ENCODE results near the gene MICAL2. TPM values are rescaled to one million over a fixed set of nuclear protein-coding genes. Genes with fewer than 3 reads are reported as not detected.
"Not testable (repeated sequence)": the region's sequence is repeated elsewhere in the genome, so short reads cannot be mapped to it uniquely, and the experiment has no call there.

MICAL2 gene
- polyA plus RNA-seq, 3 donors: 7.9 to 13.2 (median 9.8) TPM

DNA sequence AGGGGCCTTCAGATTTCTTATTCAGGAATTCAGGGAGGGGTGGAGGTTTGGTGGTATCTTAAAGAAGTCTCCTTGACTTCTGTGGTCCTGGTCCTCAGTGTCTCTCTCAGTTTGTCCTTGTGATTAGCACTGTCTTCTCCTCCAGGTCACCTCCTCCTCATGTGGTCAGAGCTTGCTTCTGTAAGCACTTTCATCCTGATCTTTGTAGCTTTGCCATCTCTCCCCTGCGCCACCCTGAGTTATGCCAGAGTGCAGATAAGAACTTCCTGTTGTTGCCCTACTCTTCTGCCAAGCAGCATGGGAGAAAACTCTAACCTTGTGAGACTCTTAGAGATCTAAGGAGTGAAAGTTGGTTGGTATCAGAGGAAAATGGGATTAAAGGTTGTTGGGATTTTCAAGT is 30.9 kb downstream of the MICAL2 start:
- no peak overlapping the region for H3K27ac ChIP-seq (ENCODE audit: low read depth, low read length)
- WGBS, 3 donors: 40 to 80% (median 73%) methylated on average over 1 of the region's 1 CpG

DNA sequence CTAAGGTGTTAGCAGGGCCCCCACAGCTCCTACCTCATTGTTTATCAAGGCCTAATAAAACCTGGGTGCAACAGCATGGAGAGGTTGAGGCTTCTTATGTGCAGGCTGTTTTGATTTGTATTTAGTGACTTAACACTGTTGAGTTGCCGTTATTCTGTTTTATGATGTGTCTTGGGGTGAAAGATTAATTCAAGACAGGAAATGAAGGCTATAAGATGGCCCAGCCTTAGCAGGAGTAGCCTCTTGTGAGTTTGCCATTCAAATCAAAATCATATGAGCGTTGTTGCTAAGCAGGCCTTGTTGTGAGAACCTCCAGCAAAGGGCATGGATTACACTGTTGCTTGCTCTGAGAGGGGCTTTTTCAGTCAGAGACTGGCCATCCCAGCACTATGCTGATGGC is 31.8 kb downstream of the MICAL2 start:
- no peak overlapping the region for H3K27ac ChIP-seq (ENCODE audit: low read depth, low read length)
- WGBS, 3 donors: 87 to 93% (median 92%) methylated on average over 2 of the region's 2 CpGs

DNA sequence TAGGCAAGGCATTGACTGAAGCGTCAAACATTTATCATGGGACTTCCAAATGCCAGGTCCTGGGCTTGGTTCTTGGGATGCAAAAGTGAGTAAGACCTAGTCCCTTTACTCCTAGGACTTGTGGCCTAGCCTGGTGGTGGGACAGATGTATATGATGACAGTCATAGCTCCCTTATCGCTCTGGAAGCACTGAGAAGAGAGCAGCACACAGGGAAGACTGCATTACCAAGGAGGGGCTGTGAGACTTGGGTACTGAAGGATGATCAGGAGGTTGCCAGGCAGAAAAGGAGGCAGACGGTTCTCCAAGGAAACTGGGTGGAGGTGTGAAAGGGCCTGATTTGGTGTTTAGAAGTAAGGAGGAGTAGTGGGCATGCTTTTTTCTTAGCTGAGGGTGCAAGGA is 32.5 kb downstream of the MICAL2 start:
- 81 to 99% (median 97%) methylated on average over 3 of the region's 3 CpGs for WGBS, 3 donors
- H3K27ac ChIP-seq (ENCODE audit: low read depth, low read length): no peak overlapping the region

DNA sequence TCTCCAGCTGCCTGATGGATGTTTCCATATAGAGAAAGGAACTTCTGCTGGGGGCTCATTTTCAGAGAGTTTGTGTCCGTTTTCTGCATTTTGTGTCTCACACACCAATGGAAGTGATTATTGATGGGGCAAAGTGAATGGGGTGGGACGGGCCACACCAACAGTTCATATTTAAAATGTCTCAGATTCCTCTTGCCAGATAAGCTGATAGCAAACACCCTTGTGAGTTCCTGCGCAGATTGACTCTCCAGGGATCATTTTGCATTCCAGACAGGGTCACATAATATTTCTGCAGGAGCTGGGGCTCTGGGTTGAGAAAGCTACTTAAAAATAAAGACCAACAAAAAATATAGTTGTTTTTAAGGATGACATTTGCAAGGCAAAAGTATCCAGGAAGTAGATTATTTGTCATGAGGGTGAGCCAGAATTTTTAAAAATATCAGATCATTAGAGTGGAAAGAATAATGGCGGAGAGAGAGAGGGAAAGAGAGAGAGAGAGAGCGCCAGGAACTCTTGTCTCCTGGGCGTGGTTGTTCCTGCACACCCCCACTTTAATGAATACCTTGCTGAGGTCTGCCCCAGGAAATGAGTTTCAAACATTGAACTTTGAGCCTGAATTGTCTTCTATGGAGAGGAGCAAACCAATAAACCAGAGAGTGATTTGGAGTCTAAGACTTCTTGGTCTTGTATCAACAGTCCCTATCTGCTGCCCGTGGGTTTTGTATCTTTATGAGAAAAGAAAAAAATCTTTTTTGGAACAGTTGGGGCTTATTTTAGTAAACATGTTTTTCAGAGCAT is 33.3 kb downstream of the MICAL2 start:
- no peak overlapping the region for H3K27ac ChIP-seq (ENCODE audit: low read depth, low read length)
- WGBS, 3 donors: 67 to 71% (median 70%) methylated on average over 7 of the region's 7 CpGs

DNA sequence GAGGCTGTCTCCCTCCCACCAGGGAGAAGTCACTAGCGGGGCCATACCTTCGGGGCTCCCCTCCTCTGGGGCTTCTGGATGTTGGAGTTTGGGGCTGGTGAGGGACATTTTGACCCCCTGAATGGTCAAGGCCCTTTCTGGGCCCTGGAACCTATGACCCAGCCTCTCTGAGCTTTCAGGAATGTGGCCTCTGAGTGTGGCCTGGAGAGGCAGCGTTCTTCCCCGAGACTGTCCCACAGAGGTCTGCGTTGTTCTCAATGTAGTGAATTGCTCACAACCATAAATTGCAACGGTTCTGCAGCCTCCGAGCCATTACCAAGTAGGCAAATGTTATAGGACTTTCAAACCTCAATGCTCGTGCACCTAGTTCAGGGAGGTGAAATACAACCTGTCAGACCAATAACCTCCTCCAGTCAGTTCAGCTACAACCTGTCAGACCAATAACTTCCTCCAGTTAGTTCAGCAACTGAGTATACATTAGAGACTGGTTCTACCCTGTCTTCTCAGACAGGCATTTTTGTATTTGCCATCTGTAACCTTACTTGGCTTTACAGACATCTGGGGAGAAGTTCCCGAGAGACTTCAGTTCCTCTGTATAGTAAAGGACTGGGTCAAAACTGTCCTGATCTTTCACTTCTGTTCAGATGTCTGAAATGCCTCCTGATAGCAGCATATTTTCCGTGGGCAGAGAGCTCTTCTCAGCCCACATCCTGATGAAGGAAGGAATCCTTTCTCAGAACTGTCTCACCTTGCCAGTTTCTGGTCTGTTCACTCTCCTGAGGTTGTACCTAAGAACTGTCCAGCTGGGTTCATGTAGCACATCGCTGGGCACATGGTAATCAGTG is 34.2 kb downstream of the MICAL2 start:
- no peak overlapping the region for H3K27ac ChIP-seq (ENCODE audit: low read depth, low read length)
- 73 to 83% (median 78%) methylated on average over 11 of the region's 11 CpGs for WGBS, 3 donors

DNA sequence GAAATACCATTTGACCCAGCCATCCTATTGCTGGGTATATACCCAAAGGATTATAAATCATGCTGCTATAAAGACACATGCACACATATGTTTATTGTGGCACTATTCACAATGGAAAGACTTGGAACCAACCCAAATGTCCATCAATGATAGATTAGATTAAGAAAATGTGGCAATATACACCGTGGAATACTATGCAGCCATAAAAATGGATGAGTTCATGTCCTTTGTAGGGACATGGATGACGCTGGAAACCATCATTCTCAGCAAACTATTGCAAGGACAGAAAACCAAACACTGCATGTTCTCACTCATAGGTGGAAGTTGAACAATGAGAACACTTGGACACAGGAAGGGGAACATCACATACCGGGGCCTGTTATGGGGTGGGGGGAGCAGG is 36.3 kb downstream of the MICAL2 start:
- not testable (repeated sequence) for H3K27ac ChIP-seq (ENCODE audit: low read depth, low read length)
- 84 to 96% (median 94%) methylated on average over 2 to 3 of the region's 3 CpGs for WGBS, 3 donors

DNA sequence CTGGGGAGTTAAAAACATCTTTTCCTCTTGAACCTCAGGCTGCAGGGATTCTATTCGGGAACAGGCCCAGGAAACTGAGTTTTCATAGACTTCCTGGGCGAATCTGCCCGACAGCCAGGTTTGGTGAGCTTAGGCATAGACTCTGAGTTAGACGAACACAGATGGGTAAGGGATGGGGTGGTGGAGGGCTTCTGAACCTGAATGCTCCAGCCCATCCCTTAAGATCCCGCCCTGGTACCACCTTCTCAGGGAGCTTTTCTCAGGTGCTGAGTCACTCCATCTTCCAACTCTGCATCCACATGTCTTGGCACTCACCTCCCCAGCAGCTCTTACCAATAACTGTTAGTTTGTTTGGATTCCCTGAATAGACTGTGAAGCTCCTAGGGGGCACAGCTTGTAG is 37.4 kb downstream of the MICAL2 start:
- WGBS, 3 donors: 78 to 94% (median 89%) methylated on average over 5 of the region's 5 CpGs

DNA sequence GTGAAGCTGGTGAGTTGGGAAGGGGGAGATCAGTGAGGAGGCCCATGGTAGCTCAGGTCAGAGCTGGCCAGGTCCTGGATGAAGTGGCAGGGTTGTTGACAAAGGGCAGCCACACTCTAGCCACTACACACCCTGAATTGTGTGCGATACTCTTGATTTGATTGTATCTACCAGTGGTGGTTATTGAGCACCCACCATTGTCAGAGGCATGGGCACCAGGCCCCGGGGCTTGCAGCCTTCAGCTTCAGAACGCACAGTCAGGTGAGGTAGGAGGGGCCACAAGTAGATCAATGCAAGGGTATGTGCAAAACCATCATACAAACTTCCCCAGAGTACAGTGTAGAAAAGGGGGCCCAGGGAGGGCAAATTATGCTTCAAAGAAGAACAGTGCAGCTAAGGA is 38.1 kb downstream of the MICAL2 start:
- H3K27ac ChIP-seq (ENCODE audit: low read depth, low read length): no peak overlapping the region
- WGBS, 3 donors: 96 to 99% (median 96%) methylated on average over 3 of the region's 3 CpGs

More for the DNA sequence above, 37.4 kb downstream of the MICAL2 start:
- H3K27ac ChIP-seq (ENCODE audit: low read depth, low read length): no peak overlapping the region

DNA sequence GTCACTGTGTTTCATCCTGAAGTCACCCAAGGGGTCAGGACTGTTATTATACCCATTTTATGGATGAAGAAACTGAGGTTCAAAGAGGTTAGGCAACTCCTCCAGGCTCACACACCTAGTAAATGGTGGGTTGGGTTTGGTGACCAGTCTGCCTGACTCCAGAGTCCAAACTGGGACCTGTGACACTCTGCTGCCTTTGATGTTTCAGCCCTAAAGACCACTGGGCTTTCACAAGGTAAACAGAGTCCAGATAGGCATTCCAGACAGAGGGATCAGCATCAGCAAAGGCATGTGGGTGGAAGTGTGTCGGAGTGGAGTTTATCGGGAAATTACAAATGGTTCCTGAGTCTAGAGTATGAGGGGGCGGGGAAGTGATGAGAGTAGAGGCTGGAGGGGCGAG is 38.5 kb downstream of the MICAL2 start:
- WGBS, 3 donors: 91 to 96% (median 93%) methylated on average over 4 of the region's 4 CpGs
- no peak overlapping the region for H3K27ac ChIP-seq (ENCODE audit: low read depth, low read length)

DNA sequence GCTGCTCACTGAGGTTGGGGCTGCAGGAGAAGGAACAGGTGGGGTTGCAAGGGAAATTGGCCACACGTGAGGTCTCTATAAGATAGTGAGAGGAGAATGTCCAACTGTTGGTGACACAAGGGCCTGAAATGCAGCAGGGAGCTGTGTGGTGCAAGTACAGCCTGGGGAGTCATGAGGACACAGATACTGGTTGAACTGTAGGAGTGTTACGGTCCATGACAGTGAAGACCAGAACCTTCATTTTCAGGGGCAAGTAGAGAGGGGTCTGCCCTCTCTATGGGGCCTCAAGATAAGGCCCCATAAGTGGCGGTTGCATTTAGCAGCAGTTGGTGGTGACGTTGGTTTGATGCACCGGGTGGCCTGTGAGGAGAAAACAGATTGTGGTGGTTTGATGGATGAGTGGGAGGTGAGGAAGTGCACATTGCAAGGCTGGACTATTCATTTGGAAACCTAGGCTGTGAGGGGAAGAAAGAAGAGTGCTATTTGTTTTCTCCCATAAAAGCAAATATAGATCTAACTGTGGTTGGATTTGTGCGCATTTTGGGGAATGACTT is 39.4 kb downstream of the MICAL2 start:
- no peak overlapping the region for H3K27ac ChIP-seq (ENCODE audit: low read depth, low read length)
- WGBS, 3 donors: 74 to 89% (median 79%) methylated on average over 6 of the region's 6 CpGs

DNA sequence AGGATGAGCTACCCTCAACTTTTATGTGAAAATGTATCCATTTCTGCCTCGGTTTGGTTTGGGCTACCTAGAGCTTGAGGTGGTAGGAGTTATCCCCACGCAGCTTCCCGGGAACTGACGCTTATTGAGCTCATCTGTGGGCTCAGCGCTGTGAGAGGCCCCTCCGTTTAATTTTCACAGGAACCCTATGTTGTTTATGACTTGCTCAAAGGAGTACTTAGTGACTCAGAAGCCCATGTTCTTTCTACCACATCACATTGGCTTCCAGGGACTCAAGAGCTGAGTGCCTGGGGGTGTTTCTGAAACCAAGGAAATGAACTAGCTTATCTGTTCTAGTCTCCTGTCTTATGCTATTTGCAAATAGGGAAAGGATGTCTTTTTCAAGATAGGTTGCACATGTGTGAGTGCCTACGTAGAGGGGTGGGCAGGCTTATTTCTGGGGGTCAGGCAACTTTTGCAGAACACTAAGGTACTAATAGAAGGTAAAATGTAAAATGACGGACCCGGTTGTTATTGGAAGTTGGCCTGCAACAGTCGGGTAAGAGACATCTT is 40.5 kb downstream of the MICAL2 start:
- 82 to 87% (median 85%) methylated on average over 10 of the region's 10 CpGs for WGBS, 3 donors

DNA sequence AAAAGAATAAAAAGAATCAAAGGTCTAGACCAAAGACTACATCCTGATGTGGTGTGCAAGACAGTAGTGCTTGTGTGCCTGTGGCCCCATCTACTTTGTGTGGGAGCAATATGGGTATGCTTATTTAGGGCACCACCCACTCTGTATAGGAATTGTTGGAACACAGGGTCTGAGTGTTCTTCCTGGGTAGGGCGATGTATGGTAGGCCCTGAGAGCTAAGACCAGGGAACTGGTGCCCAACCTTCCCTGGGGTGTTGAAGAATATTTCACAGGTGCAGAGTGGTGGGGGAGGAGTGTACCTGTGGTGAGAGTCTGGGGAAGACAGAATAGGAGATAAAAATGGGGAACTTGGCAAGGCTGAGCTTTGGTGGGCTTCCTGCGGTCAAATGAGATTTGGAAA is 41.9 kb downstream of the MICAL2 start:
- no peak overlapping the region for H3K27ac ChIP-seq (ENCODE audit: low read depth, low read length)
- WGBS, 3 donors: 71 to 89% (median 81%) methylated on average over 2 of the region's 2 CpGs

More for the DNA sequence above, 40.5 kb downstream of the MICAL2 start:
- H3K27ac ChIP-seq (ENCODE audit: low read depth, low read length): no peak overlapping the region

DNA sequence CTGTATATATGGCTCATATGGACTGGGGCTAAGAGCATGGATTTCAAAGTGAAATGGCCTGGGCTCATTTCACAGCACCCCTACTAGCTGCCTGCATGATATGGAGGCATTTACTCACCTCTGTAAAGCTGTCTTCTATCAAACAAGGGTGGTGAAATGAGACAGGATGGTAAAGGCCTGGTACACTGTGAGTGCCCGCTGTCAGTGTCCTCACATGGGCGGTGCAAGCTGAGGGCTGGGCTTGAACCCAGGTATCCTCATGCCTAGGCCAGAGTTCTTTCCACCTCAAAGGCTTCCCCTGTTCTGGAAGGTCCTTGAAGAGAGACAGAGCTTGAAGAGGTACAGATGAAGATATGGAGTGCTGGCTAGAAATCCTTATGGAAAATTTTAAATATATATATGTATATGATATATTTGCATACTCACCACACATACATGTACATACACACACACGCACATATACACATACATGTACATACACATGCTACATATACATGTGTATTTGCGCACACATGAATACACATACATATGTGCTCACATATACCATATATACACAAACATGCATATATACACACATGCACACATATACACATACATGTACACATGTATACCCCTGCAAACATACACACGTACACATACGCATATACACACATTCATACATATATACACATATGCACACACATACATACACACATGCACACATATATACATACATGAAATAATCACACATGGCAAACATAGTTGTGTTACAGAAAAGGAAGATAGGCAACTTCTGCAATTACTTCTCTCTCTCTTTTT is 44.7 kb downstream of the MICAL2 start:
- 94 to 97% (median 94%) methylated on average over 6 of the region's 6 CpGs for WGBS, 3 donors
- H3K27ac ChIP-seq (ENCODE audit: low read depth, low read length): no peak overlapping the region

DNA sequence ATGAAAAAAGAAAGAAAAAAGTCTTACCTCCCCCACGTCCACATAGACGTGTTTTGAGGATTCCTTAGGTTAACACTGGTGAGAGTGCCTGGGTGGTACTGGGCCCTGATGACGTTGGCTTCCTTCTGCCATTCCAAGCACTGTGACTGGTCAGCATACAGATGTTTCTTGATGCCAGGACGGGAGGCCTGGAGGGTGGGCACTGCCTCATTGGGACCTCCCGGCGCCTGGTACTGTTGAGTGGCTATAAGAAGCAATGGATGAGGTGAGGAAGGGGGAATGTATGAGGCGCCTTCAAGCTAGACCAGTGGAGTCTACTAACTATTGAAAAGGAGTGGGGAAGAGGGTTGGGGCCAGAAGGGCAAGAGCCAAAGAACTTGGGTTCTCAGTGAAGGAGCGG is 45.3 kb downstream of the MICAL2 start:
- 96 to 98% (median 97%) methylated on average over 8 of the region's 8 CpGs for WGBS, 3 donors
- no peak overlapping the region for H3K27ac ChIP-seq (ENCODE audit: low read depth, low read length)

DNA sequence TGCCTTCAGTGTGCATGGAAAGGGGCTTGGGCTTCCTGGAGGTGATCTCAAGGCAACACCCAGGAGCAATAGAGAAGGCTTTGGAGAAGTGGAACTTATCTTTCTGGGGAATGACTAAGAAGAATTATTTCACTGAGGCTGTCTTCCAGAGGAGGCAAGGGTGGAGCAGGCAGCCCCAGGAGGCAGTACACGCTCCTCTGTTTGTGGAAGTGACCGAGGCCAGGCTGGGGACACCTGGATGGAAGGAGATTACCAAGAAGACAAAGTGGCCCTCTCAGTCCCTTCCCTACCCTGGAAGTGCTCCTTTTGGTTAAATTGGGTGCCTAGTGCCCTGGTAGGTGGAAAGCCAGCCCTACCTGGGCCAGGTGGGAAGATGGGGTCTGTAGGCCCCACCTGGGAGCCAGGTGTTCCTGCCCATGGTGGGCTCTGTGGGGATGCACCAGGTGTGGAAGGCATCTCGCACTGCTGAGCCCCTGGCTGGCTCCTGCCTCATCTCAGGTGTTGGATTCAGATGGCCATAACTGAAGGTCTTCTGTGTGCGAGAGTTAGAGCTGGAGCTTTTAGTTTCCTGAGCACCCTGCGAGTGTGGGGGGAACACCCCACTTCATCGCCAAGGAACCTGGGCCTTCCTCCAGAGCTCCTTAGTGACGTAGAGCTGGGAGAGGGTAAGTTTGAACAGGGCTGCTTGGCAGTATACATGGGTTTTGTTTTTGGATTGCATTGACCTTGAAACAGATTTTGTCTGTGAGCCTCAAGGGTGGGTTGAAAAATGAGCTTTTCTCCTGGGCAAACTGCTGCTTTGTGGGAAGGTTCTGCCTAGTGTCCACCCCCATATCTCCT is 46.1 kb downstream of the MICAL2 start:
- WGBS, 3 donors: 79 to 94% (median 88%) methylated on average over 7 of the region's 7 CpGs
- no peak overlapping the region for H3K27ac ChIP-seq (ENCODE audit: low read depth, low read length)

DNA sequence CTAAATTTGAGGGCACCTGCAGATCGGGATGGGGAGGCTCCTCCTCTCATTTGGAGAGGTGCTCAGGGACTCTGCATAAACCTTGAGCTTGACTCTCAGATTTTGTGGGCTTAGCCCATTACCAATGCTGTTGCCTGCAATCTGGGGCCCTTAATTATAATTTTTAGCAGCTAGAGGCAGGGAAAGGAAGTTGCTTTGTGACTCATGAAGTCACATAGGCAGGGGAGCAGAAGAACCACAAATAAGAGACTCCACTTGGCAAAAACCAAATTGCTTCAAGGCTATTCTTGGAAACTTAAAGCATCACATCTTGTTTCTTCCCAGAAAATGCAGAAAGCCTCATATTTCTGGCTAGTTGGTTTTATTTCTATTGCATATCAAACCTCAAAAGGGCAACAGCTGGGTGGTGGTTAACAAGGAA is 46.9 kb downstream of the MICAL2 start:
- WGBS, 3 donors: 50 to 79% (median 59%) methylated on average over 1 of the region's 1 CpG
- H3K27ac ChIP-seq (ENCODE audit: low read depth, low read length): no peak overlapping the region

DNA sequence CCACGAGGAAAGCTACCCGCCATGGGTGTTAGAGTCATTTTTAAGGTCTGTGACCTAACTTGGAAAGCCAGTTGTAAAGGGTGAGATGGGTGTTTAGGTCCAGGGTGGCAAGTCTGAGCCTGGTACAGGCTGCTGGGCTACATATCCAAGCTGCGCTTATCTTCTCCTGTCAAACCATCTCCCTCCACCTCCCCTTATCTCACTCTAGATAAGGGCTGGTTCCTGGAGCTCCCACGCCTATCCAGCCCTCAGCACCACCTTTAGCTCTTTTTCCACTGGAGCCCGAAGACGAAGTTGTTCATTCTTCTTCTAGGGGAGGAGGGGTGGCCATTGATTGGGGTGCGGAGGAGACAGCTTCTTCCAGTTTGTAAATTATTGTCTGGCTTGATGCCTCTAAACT is 48.5 kb downstream of the MICAL2 start:
- no peak overlapping the region for H3K27ac ChIP-seq (ENCODE audit: low read depth, low read length)
- WGBS, 3 donors: 48 to 84% (median 81%) methylated on average over 7 of the region's 7 CpGs

Data from adipose tissue (tissue), 3 donors.